ENCODE data around the gene ELK1. TPM values are rescaled to one million over a fixed set of nuclear protein-coding genes. Genes with fewer than 3 reads are reported as not detected.
"Not testable (repeated sequence)": the region's sequence is repeated elsewhere in the genome, so short reads cannot be mapped to it uniquely, and the experiment has no call there.

Gene ELK1
- total RNA-seq, 1 experiment from 2014 or later: 22.0 TPM

DNA sequence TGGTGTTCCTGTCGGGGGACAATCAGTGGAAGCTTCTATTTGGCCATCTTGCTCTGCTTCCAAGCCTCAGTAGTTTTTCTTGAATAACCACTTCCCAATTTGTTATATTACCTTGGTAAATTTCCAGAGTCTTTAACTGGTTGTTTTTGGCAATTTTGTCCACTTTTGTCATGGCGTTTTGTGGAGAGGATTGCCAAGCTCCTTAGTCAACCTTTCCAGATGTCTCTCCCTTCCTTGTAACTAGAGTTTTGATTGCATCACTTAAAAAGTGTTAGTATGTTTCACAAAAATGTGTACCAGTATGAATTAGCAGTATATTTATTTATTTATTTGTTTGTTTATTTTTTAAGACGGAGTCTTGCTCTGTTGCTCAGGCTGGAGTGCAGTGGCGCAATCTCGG lies 24.4 kb upstream of the ELK1 start:
- H3K4me3 ChIP-seq: no peak overlapping the region
- no peaks in the 10 kb centered on the region for H3K9me3 ChIP-seq (ENCODE audit: insufficient read depth, low read depth)
- no peaks in the 10 kb centered on the region for H3K9me2 ChIP-seq (ENCODE audit: insufficient read depth)
- no peaks in the 10 kb centered on the region for H3K36me3 ChIP-seq (ENCODE audit: low read depth)
- no peaks in the 10 kb centered on the region for H3K4me1 ChIP-seq (replicated peaks; ENCODE audit: insufficient read depth)
- H2AFZ ChIP-seq: no peak overlapping the region
- intact Hi-C loops (cut with micrococcal nuclease; ENCODE audit: unreplicated experiment): no loop called here
- H3K4me2 ChIP-seq: no peak overlapping the region
- CTCF ChIA-PET: no interaction called here
- POLR2A ChIA-PET (ENCODE audit: unreplicated experiment): no interaction called here
- no peaks in the 10 kb centered on the region for H4K20me1 ChIP-seq (ENCODE audit: insufficient read depth)
- no peaks in the 10 kb centered on the region for H3F3A ChIP-seq (ENCODE audit: insufficient read depth, low read depth)
- BruUV-seq (replicated peaks): no TSS peak
- no peaks in the 10 kb centered on the region for H3K27me3 ChIP-seq (ENCODE audit: insufficient read depth, low read depth)
- H3K79me2 ChIP-seq (ENCODE audit: low read depth): no peaks in the 10 kb centered on the region
- H3K27ac ChIP-seq: no peak overlapping the region
- no peak for DNase-seq
- TF ChIP-seq EZH2 (IDR thresholded peaks at IDR 0.05; ENCODE audit: low read depth): no peak
- TF ChIP-seq, protein P1, sequence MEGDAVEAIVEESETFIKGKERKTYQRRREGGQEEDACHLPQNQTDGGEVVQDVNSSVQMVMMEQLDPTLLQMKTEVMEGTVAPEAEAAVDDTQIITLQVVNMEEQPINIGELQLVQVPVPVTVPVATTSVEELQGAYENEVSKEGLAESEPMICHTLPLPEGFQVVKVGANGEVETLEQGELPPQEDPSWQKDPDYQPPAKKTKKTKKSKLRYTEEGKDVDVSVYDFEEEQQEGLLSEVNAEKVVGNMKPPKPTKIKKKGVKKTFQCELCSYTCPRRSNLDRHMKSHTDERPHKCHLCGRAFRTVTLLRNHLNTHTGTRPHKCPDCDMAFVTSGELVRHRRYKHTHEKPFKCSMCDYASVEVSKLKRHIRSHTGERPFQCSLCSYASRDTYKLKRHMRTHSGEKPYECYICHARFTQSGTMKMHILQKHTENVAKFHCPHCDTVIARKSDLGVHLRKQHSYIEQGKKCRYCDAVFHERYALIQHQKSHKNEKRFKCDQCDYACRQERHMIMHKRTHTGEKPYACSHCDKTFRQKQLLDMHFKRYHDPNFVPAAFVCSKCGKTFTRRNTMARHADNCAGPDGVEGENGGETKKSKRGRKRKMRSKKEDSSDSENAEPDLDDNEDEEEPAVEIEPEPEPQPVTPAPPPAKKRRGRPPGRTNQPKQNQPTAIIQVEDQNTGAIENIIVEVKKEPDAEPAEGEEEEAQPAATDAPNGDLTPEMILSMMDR (conservative IDR thresholded peaks at IDR 0.05): no peak

DNA sequence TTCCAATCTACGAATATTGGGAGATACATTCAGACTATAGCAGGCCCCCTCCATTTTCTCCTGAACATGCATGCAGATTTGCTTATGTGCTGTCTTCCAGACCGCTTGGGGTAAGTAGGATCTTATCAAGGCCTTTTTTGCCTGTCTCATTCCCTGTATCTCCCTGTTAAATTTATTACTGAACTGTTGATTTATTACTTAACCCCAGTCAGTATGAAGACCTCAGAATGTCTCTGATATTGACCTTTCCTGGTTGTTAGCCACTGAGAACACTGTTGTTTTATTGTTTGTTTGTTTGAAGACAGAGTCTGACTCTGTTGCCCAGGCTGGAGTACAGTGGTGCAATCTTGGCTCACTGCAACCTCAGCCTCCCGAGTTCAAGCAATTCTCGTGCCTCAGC lies 15.4 kb upstream of the ELK1 start:
- H3K36me3 ChIP-seq (ENCODE audit: low read depth); H3K27ac ChIP-seq; H4K20me1 ChIP-seq (ENCODE audit: insufficient read depth); CTCF ChIA-PET; H2AFZ ChIP-seq; H3K9me2 ChIP-seq (ENCODE audit: insufficient read depth); POLR2A ChIA-PET (ENCODE audit: unreplicated experiment); H3F3A ChIP-seq (ENCODE audit: insufficient read depth, low read depth); H3K4me3 ChIP-seq; H3K4me2 ChIP-seq; H3K9me3 ChIP-seq (ENCODE audit: insufficient read depth, low read depth); H3K4me1 ChIP-seq (replicated peaks; ENCODE audit: insufficient read depth); H3K27me3 ChIP-seq (ENCODE audit: insufficient read depth, low read depth); BruUV-seq (replicated peaks); DNase-seq; H3K79me2 ChIP-seq (ENCODE audit: low read depth): not testable (repeated sequence)
- intact Hi-C loops (cut with micrococcal nuclease; ENCODE audit: unreplicated experiment): loop anchor here (10.0 kb wide), 1 partner anchor 359 kb away; no protein-coding TSS in a partner anchor

DNA sequence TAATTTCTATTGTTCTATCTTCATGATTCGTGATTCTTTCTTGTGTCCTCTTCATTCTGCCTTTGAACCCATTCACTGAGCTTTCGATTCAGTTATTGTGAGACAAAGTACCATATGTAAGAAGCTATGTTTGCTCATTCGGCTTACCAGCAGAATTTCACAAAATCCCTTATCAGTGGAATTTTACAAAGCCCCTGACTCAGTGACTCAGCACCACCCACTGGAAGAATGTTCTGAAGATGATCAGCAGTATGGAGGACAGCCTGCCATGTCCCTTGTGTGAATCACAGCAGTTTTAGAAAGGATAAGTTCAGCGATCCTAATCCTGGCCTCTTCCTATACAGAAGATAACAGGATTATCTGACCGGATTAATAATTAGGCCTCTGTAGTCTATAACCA lies 14.4 kb upstream of the ELK1 start:
- POLR2A ChIA-PET (ENCODE audit: unreplicated experiment): no interaction called here
- Histone ChIP-seq H3K36me3 (ENCODE audit: low read depth) (no peaks in the 10 kb centered on the region), H3K4me1 (replicated peaks; ENCODE audit: insufficient read depth) (no peaks in the 10 kb centered on the region), H3K4me2 (no peak overlapping the region), H3F3A (ENCODE audit: insufficient read depth, low read depth) (no peaks in the 10 kb centered on the region), H4K20me1 (ENCODE audit: insufficient read depth) (no peaks in the 10 kb centered on the region), H3K9me3 (ENCODE audit: insufficient read depth, low read depth) (no peaks in the 10 kb centered on the region), H3K27ac (no peak overlapping the region), H2AFZ (no peak overlapping the region), H3K79me2 (ENCODE audit: low read depth) (no peaks in the 10 kb centered on the region), H3K27me3 (ENCODE audit: insufficient read depth, low read depth) (no peaks in the 10 kb centered on the region), H3K4me3 (no peak overlapping the region), H3K9me2 (ENCODE audit: insufficient read depth) (no peaks in the 10 kb centered on the region)
- TF ChIP-seq, protein P1 (conservative IDR thresholded peaks at IDR 0.05): no peak
- intact Hi-C loops (cut with micrococcal nuclease; ENCODE audit: unreplicated experiment): loop anchor here (10.0 kb wide), 1 partner anchor 360 kb away; no protein-coding TSS in a partner anchor
- no peak for DNase-seq
- CTCF ChIA-PET: no interaction called here
- no TSS peak for BruUV-seq (replicated peaks)

DNA sequence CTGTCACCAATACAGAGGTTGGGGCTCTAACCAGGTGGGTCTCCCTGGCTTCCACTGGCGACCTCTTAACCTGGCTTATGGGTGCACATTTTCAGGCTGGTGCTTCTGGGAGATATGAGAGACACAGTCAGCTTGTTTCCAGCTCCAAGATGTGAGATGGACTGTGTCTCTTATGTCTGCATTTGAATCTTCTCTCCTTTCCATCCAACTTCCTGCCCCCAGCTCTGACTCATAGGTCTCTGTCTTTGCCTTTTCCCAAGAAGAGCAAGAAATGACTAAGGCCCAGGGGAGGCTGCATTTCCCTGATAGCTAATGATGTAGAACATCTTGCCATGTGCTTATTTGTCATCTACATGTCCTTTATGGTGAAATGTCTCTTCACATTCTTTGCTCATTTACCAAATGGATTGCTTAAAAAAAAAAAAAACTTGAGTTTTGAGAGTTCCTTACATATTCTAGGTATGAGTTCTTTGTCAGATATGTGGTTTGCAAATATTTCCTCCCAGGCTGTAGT lies 11.8 kb upstream of the ELK1 start:
- Histone ChIP-seq H3K36me3 (ENCODE audit: low read depth) (no peaks in the 10 kb centered on the region), H4K20me1 (ENCODE audit: insufficient read depth) (no peaks in the 10 kb centered on the region), H2AFZ (no peak overlapping the region), H3K27me3 (ENCODE audit: insufficient read depth, low read depth) (no peaks in the 10 kb centered on the region), H3K79me2 (ENCODE audit: low read depth) (peaks cover 7% of the 10 kb centered on the region; the same call in 1 of the 2 replicates), H3K4me3 (no peak overlapping the region), H3K9me3 (ENCODE audit: insufficient read depth, low read depth) (no peaks in the 10 kb centered on the region), H3K4me2 (no peak overlapping the region), H3K9me2 (ENCODE audit: insufficient read depth) (no peaks in the 10 kb centered on the region), H3K27ac (no peak overlapping the region), H3K4me1 (replicated peaks; ENCODE audit: insufficient read depth) (no peaks in the 10 kb centered on the region), H3F3A (ENCODE audit: insufficient read depth, low read depth) (no peaks in the 10 kb centered on the region)
- intact Hi-C loops (cut with micrococcal nuclease; ENCODE audit: unreplicated experiment): loop anchor here (10.0 kb wide), 1 partner anchor 363 kb away; no protein-coding TSS in a partner anchor
- no TSS peak for BruUV-seq (replicated peaks)
- no peak for TF ChIP-seq EZH2 (IDR thresholded peaks at IDR 0.05; ENCODE audit: low read depth)
- TF ChIP-seq, protein P1 (conservative IDR thresholded peaks at IDR 0.05): no peak
- CTCF ChIA-PET: no interaction called here
- DNase-seq: peak in 1 of 2 experiments; percentile 35
- POLR2A ChIA-PET (ENCODE audit: unreplicated experiment): no interaction called here

Data from PC-9 (cell line).